Measurements from ENCODE around the gene TLR4. TPM values are rescaled to one million over a fixed set of nuclear protein-coding genes. Genes with fewer than 3 reads are reported as not detected.

TLR4 gene
- 11.9 and 13.8 TPM in 2 replicates for total RNA-seq (2014; rRNA removed; shearing (Covaris generic))
- polyA plus RNA-seq (2016; fragmentation: Nextera tagmentation; extraction: Ambion mirVana): 5.1 TPM in 2 replicates

DNA sequence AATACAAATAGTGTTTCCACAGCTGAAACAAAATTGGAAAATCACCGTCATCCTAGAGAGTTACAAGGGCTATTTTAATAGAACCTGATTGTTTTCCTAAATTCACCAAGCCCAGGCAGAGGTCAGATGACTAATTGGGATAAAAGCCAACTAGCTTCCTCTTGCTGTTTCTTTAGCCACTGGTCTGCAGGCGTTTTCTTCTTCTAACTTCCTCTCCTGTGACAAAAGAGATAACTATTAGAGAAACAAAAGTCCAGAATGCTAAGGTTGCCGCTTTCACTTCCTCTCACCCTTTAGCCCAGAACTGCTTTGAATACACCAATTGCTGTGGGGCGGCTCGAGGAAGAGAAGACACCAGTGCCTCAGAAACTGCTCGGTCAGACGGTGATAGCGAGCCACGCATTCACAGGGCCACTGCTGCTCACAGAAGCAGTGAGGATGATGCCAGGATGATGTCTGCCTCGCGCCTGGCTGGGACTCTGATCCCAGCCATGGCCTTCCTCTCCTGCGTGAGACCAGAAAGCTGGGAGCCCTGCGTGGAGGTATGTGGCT is at the start of gene TLR4:
Gene TLR4, plus strand, starts transcription at position 380 of the 552 bp plus-strand sequence. Its CDS starts 70 bp downstream, at position 450.
- Histone ChIP-seq H3K36me3 (ENCODE audit: low read depth) (peaks cover 4% of the 10 kb centered on the region; the same call in 1 of the 2 replicates), H4K20me1 (ENCODE audit: insufficient read depth) (no peaks in the 10 kb centered on the region), H3K9me3 (ENCODE audit: low read depth) (no peaks in the 10 kb centered on the region), H3K27me3 (replicated peaks; ENCODE audit: insufficient read depth) (no peaks in the 10 kb centered on the region), H3K27ac (peak within 1 kb of the TSS; percentile 85), H3K4me2 (ENCODE audit: unreplicated experiment) (peak within 1 kb of the TSS; percentile 86), H3K9ac (peak within 1 kb of the TSS; percentile 82), H3K4me3 (peak within 1 kb of the TSS; percentile 70), H3K4me1 (ENCODE audit: insufficient read depth) (peaks cover 24% of the 10 kb centered on the region), H3F3A (ENCODE audit: insufficient read depth) (peaks cover 22% of the 10 kb centered on the region), H2AFZ (peak within 1 kb of the TSS; percentile 82), H3K9me2 (ENCODE audit: insufficient read depth) (no peaks in the 10 kb centered on the region), H3K79me2 (ENCODE audit: insufficient read depth) (no peaks in the 10 kb centered on the region)
- peak; percentile 83 for DNase-seq
- 35 to 36% methylated on average over 13 of the region's 13 CpGs for WGBS, 2 experiments (ENCODE audit: low coverage in 1 of 2, low lambda C conversion rate in 2 of 2, missing lambda C conversion rate in 2 of 2)
- TF ChIP-seq EZH2 (IDR thresholded peaks at IDR 0.05; ENCODE audit: insufficient read depth, poor library complexity, severe bottlenecking) (no peak), EZH2phosphoT487 (IDR thresholded peaks at IDR 0.05; ENCODE audit: insufficient read depth, low read depth) (no peak)
- in situ Hi-C loops (cut with MboI): no loop called here

DNA sequence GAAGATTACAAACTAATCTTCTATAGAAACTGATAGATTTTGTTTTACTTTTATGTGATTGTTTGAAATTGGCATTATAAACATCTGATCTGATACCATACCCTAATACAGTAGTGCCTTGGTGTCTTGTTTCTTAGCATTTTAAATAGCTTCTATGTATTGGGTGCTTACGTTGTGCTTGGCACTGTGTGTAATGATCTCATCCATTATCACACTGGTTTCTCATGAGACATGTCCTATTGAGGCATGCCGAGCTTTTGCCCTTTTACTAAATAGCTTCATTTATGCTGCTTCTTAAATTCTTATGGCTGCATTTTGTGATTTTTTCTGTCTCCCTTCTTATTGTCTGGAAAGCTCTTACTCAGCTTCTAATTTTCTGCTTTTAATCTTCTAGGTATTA is 48.2 kb upstream of the TLR4 start:
- no peak for TF ChIP-seq EZH2 (IDR thresholded peaks at IDR 0.05; ENCODE audit: insufficient read depth, poor library complexity, severe bottlenecking)
- no peak for TF ChIP-seq EZH2phosphoT487 (IDR thresholded peaks at IDR 0.05; ENCODE audit: insufficient read depth, low read depth)
- Histone ChIP-seq H4K20me1 (ENCODE audit: insufficient read depth) (no peaks in the 10 kb centered on the region), H3F3A (ENCODE audit: insufficient read depth) (no peaks in the 10 kb centered on the region), H3K36me3 (ENCODE audit: low read depth) (no peaks in the 10 kb centered on the region), H3K9me2 (ENCODE audit: insufficient read depth) (no peaks in the 10 kb centered on the region), H3K4me2 (ENCODE audit: unreplicated experiment) (no peak overlapping the region), H3K9ac (no peak overlapping the region), H3K4me1 (ENCODE audit: insufficient read depth) (no peaks in the 10 kb centered on the region), H3K27me3 (replicated peaks; ENCODE audit: insufficient read depth) (0 out of 2 replicates have a peak, but pooled peaks cover 6% of the 10 kb centered on the region), H2AFZ (no peak overlapping the region), H3K9me3 (ENCODE audit: low read depth) (no peaks in the 10 kb centered on the region), H3K4me3 (no peak overlapping the region), H3K79me2 (ENCODE audit: insufficient read depth) (no peaks in the 10 kb centered on the region), H3K27ac (no peak overlapping the region)
- in situ Hi-C loops (cut with MboI): no loop called here
- DNase-seq: peak; percentile 55
- WGBS, 2 experiments (ENCODE audit: low coverage in 1 of 2, low lambda C conversion rate in 2 of 2, missing lambda C conversion rate in 2 of 2): 26 to 50% methylated on average over 2 of the region's 2 CpGs

DNA sequence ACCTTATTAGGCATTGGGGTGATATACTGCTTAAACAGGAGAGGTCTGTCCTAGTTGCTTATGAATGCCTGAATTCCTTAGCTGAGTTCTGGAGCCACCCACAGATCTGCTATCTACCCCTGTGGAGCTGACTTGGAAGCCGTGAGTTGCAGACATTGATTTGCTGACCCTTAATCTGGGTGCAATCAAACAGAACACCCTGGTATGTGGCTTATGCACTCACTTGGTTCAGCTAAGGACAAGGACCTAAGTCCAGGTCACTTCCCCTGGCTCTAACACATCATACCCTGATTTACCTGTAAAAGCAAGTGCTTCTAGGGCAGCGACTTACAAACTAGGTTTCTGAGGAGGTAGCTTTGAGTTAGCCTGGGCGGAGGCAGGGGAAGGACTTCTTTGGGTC is 41.6 kb upstream of the TLR4 start:
- H3K4me3 ChIP-seq: no peak overlapping the region
- H3K79me2 ChIP-seq (ENCODE audit: insufficient read depth): no peaks in the 10 kb centered on the region
- H3K9me3 ChIP-seq (ENCODE audit: low read depth): no peaks in the 10 kb centered on the region
- TF ChIP-seq EZH2phosphoT487 (IDR thresholded peaks at IDR 0.05; ENCODE audit: insufficient read depth, low read depth) (no peak), EZH2 (IDR thresholded peaks at IDR 0.05; ENCODE audit: insufficient read depth, poor library complexity, severe bottlenecking) (no peak)
- no peaks in the 10 kb centered on the region for H3F3A ChIP-seq (ENCODE audit: insufficient read depth)
- no peak overlapping the region for H2AFZ ChIP-seq
- H3K4me1 ChIP-seq (ENCODE audit: insufficient read depth): no peaks in the 10 kb centered on the region
- 62 to 77% methylated on average over 3 of the region's 3 CpGs for WGBS, 2 experiments (ENCODE audit: low coverage in 1 of 2, low lambda C conversion rate in 2 of 2, missing lambda C conversion rate in 2 of 2)
- H3K9ac ChIP-seq: no peak overlapping the region
- H3K27ac ChIP-seq: no peak overlapping the region
- in situ Hi-C loops (cut with MboI): no loop called here
- no peaks in the 10 kb centered on the region for H4K20me1 ChIP-seq (ENCODE audit: insufficient read depth)
- 0 out of 2 replicates have a peak, but pooled peaks cover 6% of the 10 kb centered on the region for H3K27me3 ChIP-seq (replicated peaks; ENCODE audit: insufficient read depth)
- DNase-seq: no peak
- H3K36me3 ChIP-seq (ENCODE audit: low read depth): no peaks in the 10 kb centered on the region
- no peak overlapping the region for H3K4me2 ChIP-seq (ENCODE audit: unreplicated experiment)
- H3K9me2 ChIP-seq (ENCODE audit: insufficient read depth): no peaks in the 10 kb centered on the region

DNA sequence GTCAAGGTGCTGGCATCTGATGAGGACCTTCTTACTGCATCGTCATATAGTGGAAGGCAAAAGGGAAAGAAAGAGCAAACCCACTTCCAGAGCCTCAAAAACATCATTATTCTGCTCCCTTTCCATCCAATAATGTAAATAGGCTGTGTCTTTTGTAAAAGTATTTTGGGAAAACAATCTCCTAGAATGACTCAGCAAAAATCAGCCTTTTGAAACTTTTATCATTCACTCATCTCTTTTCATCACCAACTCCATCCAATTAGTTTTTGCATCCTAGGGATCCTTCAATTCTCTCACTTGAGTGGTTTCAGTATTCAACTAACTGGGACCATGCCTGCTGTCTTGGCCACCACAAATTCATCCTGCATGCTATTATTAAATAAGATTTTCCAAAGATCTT is 39.8 kb upstream of the TLR4 start:
- Histone ChIP-seq H4K20me1 (ENCODE audit: insufficient read depth) (no peaks in the 10 kb centered on the region), H3K4me3 (no peak overlapping the region), H2AFZ (no peak overlapping the region), H3F3A (ENCODE audit: insufficient read depth) (no peaks in the 10 kb centered on the region), H3K4me1 (ENCODE audit: insufficient read depth) (no peaks in the 10 kb centered on the region), H3K36me3 (ENCODE audit: low read depth) (no peaks in the 10 kb centered on the region), H3K27ac (no peak overlapping the region), H3K9me2 (ENCODE audit: insufficient read depth) (no peaks in the 10 kb centered on the region), H3K79me2 (ENCODE audit: insufficient read depth) (no peaks in the 10 kb centered on the region), H3K9me3 (ENCODE audit: low read depth) (no peaks in the 10 kb centered on the region), H3K27me3 (replicated peaks; ENCODE audit: insufficient read depth) (0 out of 2 replicates have a peak, but pooled peaks cover 6% of the 10 kb centered on the region), H3K4me2 (ENCODE audit: unreplicated experiment) (no peak overlapping the region), H3K9ac (no peak overlapping the region)
- in situ Hi-C loops (cut with MboI): no loop called here
- no peak for DNase-seq
- WGBS, 2 experiments (ENCODE audit: low coverage in 1 of 2, low lambda C conversion rate in 2 of 2, missing lambda C conversion rate in 2 of 2): 63 to 71% methylated on average over 1 of the region's 1 CpG
- TF ChIP-seq EZH2phosphoT487 (IDR thresholded peaks at IDR 0.05; ENCODE audit: insufficient read depth, low read depth): no peak
- no peak for TF ChIP-seq EZH2 (IDR thresholded peaks at IDR 0.05; ENCODE audit: insufficient read depth, poor library complexity, severe bottlenecking)

All from GM23248 (cell line).